HL-60 (cell line): ENCODE data around the gene CST9.

Source experiments
- DNase-seq, 2 experiments: peaks; one replicate each; pipeline ENCODE4 v3.0.0-alpha.2; 2010 to 2020; ENCODE audit warnings: low read depth in 1 of 2, low spot score in 1 of 2
- H3K27ac ChIP-seq: fragments of 250-450 bp; sonication (Bioruptor Pico); replicated peaks from 2 replicates; pipeline ENCODE4 v1.5.1; 2020; ENCODE audit warnings: mild to moderate bottlenecking, moderate library complexity
- H3K27me3 ChIP-seq: fragments of 250-450 bp; sonication (Bioruptor Pico); 2 replicates; pipeline ENCODE4 v1.5.1; 2021; ENCODE audit warnings: mild to moderate bottlenecking, moderate library complexity; ENCODE audit not compliant: insufficient read depth, poor library complexity, severe bottlenecking
- H3K4me3 ChIP-seq: replicated peaks from 2 replicates; pipeline ENCODE4 v1.5.1; 2011; ENCODE audit warnings: mild to moderate bottlenecking, control low read depth, low read length; ENCODE audit not compliant: insufficient read depth
- GABPA ChIP-seq: IDR thresholded peaks from 2 replicates; pipeline ENCODE4 v1.6.1; 2012; ENCODE audit warnings: low read depth
- POLR2AphosphoS5 ChIP-seq: IDR thresholded peaks from 2 replicates; pipeline ENCODE4 v1.6.1; 2012; ENCODE audit warnings: low read depth
- SPI1 ChIP-seq: IDR thresholded peaks from 2 replicates; pipeline ENCODE4 v1.6.1; 2012; ENCODE audit warnings: low read depth, mild to moderate bottlenecking, borderline replicate concordance
- TF ChIP-seq, protein P1 (sequence below): IDR thresholded peaks from one replicate; pipeline ENCODE4 v1.5.1; 2011; ENCODE audit warnings: low read length, control low read depth, inconsistent platforms; ENCODE audit not compliant: insufficient read depth
- TF ChIP-seq, protein P2 (sequence below): IDR thresholded peaks from 2 replicates; pipeline ENCODE4 v1.6.1; 2012; ENCODE audit warnings: low read depth; ENCODE audit not compliant: insufficient replicate concordance

Gene CST9

DNA sequence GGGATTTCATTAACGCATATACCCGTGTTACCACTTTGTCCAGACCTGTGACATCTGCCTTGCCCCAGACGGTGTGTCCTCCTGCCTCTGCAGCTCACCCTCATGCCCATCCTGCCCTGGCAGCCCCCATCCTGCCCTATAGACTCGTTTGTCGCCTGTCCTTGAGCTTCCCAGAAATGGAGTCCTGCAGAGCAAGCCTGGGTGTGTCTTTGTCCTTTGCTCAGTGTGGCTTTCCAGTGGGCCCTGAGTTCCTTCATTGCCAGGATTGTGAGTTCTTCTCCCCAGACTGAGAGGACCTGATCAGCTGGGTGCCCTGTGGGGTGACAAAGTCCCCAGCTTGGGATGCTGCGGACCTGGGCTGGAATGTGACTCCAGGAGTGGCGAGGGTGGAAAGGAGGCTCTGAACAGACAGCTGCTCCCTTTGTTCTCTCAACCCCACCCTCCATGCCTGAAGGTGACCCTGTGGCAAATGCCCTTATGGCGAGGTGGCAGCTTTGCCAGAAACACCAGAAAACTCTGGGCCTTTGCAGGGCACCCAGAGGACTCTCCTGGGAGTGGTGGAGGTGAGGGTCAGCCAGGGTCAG is 34.4 kb upstream of the CST9 start:
- Histone ChIP-seq H3K27me3 (no peaks in the 10 kb centered on the region), H3K27ac (no peak overlapping the region), H3K4me3 (no peak overlapping the region)
- DNase-seq = no peak
- TF ChIP-seq, protein P1, sequence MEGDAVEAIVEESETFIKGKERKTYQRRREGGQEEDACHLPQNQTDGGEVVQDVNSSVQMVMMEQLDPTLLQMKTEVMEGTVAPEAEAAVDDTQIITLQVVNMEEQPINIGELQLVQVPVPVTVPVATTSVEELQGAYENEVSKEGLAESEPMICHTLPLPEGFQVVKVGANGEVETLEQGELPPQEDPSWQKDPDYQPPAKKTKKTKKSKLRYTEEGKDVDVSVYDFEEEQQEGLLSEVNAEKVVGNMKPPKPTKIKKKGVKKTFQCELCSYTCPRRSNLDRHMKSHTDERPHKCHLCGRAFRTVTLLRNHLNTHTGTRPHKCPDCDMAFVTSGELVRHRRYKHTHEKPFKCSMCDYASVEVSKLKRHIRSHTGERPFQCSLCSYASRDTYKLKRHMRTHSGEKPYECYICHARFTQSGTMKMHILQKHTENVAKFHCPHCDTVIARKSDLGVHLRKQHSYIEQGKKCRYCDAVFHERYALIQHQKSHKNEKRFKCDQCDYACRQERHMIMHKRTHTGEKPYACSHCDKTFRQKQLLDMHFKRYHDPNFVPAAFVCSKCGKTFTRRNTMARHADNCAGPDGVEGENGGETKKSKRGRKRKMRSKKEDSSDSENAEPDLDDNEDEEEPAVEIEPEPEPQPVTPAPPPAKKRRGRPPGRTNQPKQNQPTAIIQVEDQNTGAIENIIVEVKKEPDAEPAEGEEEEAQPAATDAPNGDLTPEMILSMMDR = no peak
- TF ChIP-seq SPI1 (no peak), POLR2AphosphoS5 (no peak)

DNA sequence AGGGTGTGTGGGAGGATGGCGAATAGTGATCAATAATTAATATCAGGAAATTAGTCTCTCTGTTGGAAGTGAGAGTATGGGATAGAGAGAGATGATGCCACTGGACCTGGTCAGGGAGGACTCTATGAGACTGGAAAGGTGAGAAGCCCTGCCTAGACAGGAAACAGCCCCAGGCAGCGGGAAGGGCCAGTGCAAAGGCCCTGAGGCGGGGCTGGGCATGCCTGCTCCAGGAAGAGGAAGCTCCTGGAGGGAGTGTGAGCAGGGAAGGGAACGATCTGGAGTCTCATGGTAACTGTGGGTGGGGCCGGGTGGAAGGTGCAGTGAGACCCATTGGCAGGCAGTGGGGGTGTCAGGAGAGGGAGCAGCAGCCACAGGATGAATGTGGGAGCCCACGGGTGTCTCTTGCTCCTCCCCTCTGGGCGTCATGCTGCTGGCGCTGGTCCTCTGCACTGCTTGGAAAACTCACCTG is 33.8 kb upstream of the CST9 start:
- no peak for DNase-seq
- Histone ChIP-seq H3K27me3 (no peaks in the 10 kb centered on the region), H3K4me3 (no peak overlapping the region), H3K27ac (no peak overlapping the region)
- TF ChIP-seq, protein P2, sequence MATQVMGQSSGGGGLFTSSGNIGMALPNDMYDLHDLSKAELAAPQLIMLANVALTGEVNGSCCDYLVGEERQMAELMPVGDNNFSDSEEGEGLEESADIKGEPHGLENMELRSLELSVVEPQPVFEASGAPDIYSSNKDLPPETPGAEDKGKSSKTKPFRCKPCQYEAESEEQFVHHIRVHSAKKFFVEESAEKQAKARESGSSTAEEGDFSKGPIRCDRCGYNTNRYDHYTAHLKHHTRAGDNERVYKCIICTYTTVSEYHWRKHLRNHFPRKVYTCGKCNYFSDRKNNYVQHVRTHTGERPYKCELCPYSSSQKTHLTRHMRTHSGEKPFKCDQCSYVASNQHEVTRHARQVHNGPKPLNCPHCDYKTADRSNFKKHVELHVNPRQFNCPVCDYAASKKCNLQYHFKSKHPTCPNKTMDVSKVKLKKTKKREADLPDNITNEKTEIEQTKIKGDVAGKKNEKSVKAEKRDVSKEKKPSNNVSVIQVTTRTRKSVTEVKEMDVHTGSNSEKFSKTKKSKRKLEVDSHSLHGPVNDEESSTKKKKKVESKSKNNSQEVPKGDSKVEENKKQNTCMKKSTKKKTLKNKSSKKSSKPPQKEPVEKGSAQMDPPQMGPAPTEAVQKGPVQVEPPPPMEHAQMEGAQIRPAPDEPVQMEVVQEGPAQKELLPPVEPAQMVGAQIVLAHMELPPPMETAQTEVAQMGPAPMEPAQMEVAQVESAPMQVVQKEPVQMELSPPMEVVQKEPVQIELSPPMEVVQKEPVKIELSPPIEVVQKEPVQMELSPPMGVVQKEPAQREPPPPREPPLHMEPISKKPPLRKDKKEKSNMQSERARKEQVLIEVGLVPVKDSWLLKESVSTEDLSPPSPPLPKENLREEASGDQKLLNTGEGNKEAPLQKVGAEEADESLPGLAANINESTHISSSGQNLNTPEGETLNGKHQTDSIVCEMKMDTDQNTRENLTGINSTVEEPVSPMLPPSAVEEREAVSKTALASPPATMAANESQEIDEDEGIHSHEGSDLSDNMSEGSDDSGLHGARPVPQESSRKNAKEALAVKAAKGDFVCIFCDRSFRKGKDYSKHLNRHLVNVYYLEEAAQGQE = no peak
- TF ChIP-seq, protein P1 = no peak
- TF ChIP-seq SPI1 = no peak

DNA sequence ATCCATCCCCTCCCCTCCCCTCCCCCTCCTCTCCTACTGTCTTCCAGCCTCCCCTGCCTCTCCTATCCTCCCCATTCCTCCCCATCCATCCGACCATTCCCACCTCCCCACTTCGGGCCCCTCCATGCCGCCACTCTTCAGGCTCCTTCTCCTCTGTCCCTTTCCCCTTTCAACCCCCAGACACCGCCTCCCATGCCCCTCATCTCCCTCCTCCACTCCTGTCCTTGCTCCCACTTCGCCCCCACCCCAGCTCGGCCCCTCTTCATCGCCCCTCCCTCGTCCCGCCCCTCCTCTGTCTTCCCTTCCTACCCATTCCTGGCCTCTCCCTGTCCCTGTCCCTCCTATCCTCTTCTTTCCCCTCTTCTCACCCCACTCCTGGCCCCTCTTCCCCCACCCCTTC is 32.6 kb upstream of the CST9 start:
- no peak for TF ChIP-seq GABPA
- TF ChIP-seq POLR2AphosphoS5 = no peak
- no peak for TF ChIP-seq SPI1
- TF ChIP-seq, protein P2 = no peak
- TF ChIP-seq, protein P1 = no peak
- no peak overlapping the region for H3K27ac ChIP-seq
- DNase-seq = no peak
- H3K27me3 ChIP-seq = no peaks in the 10 kb centered on the region
- peak overlapping the region; percentile 68 for H3K4me3 ChIP-seq
